H1 (cell line): ENCODE data around the gene TAX1BP3. TPM values are rescaled to one million over a fixed set of nuclear protein-coding genes. Genes with fewer than 3 reads are reported as not detected.
A peak's percentile ranks its signal among the peaks of the same experiment; 100 is the strongest.

ENCODE experiments used
- CTCF ChIA-PET: fragments of 300-600 bp; sonication (Branson Sonifier 250); formaldehyde crosslinking; loops from one replicate; lab custom pipeline; 2021; ENCODE audit not compliant: partially characterized antibody; lab: Charles Lee
- POLR2A ChIA-PET: fragments of 300-600 bp; sonication (Branson Sonifier 250); formaldehyde crosslinking; loops from one replicate; lab custom pipeline; 2021; ENCODE audit warnings: inconsistent platforms; ENCODE audit not compliant: partially characterized antibody; lab: Charles Lee
- DNase-seq, 2 experiments: peaks; one replicate each; pipeline versions ENCODE4 v3.0.0 to v3.0.0-alpha.2; 2010 to 2022; ENCODE audit warnings: low spot score in 2 of 2, low read depth in 1 of 2, mixed read lengths in 1 of 2
- FAIRE-seq: peaks from 2 replicates; lab custom pipeline; 2011; peaks lifted over from hg19 to GRCh38; lab: Jason Lieb, UNC
- H2AFZ ChIP-seq: 2 replicates; pipeline ENCODE4 v1.8.1; 2012; ENCODE audit warnings: low read length, inconsistent platforms
- H2AK5ac ChIP-seq: 2 replicates; pipeline ENCODE4 v1.6.1; 2013; ENCODE audit warnings: low read depth, low read length
- H2BK120ac ChIP-seq: replicated peaks from 2 replicates; pipeline ENCODE3; 2013; ENCODE audit warnings: low read depth, low read length, inconsistent platforms
- H2BK12ac ChIP-seq: 2 replicates; pipeline ENCODE4 v1.6.1; 2013; ENCODE audit warnings: low read depth, low read length
- H2BK15ac ChIP-seq: 2 replicates; pipeline ENCODE4 v1.6.1; 2013; ENCODE audit warnings: low read length
- H2BK20ac ChIP-seq: 2 replicates; pipeline ENCODE4 v1.6.1; 2013; ENCODE audit warnings: low read length
- H2BK5ac ChIP-seq: 2 replicates; pipeline ENCODE4 v1.6.1; 2013; ENCODE audit warnings: low read depth, low read length
- H3K14ac ChIP-seq: 2 replicates; pipeline ENCODE4 v1.6.1; 2013; ENCODE audit warnings: inconsistent platforms; ENCODE audit not compliant: insufficient read length
- H3K18ac ChIP-seq: 2 replicates; pipeline ENCODE4 v1.6.1; 2013; ENCODE audit warnings: low read length; ENCODE audit errors: extremely low read depth
- H3K23ac ChIP-seq: 2 replicates; pipeline ENCODE4 v1.6.1; 2013; ENCODE audit warnings: inconsistent platforms; ENCODE audit not compliant: insufficient read length
- H3K23me2 ChIP-seq: 2 replicates; pipeline ENCODE4 v1.6.1; 2013; ENCODE audit warnings: low read depth, low read length
- H3K27ac ChIP-seq: 2 replicates; pipeline ENCODE4 v1.6.1; 2011; ENCODE audit warnings: low read depth, low read length, inconsistent platforms
- H3K27me3 ChIP-seq, 4 experiments: replicated peaks in 1 of 4; 1 replicate in 1 of 4; 2 replicates in 3 of 4; pipeline versions ENCODE4 v1.6.1 to v1.8.1; 2011 to 2013; ENCODE audit warnings: low read length in 3 of 4, mild to moderate bottlenecking in 3 of 4, inconsistent platforms in 2 of 4, mixed read lengths in 2 of 4, moderate library complexity in 1 of 4; ENCODE audit not compliant: control insufficient read depth in 3 of 4, insufficient read depth in 3 of 4; ENCODE audit errors: extremely low read depth in 1 of 4
- H3K36me3 ChIP-seq, 4 experiments: 2 replicates each; pipeline versions ENCODE4 v1.6.1 to v1.8.1; 2011 to 2013; ENCODE audit warnings: mild to moderate bottlenecking in 4 of 4, low read length in 3 of 4, moderate library complexity in 2 of 4, control low read depth in 1 of 4, inconsistent platforms in 1 of 4; ENCODE audit not compliant: insufficient read depth in 4 of 4, control insufficient read depth in 2 of 4
- H3K4ac ChIP-seq: replicated peaks from 2 replicates; pipeline ENCODE3; 2013; ENCODE audit warnings: low read length, low read depth, mixed read lengths, inconsistent platforms; ENCODE audit not compliant: insufficient read length
- H3K4me1 ChIP-seq, 4 experiments: replicated peaks in 1 of 4; 1 replicate in 1 of 4; 2 replicates in 3 of 4; pipeline versions ENCODE4 v1.6.1 to v1.8.1; 2011 to 2013; ENCODE audit warnings: low read length in 3 of 4, inconsistent platforms in 2 of 4, mixed read lengths in 1 of 4; ENCODE audit not compliant: insufficient read depth in 4 of 4, control insufficient read depth in 3 of 4
- H3K4me2 ChIP-seq, 2 experiments: 2 replicates each; pipeline versions ENCODE4 v1.6.1 to v1.8.1; 2011 to 2013; ENCODE audit warnings: low read depth in 2 of 2, low read length in 2 of 2, control low read depth in 1 of 2, inconsistent platforms in 1 of 2, mild to moderate bottlenecking in 1 of 2; ENCODE audit not compliant: insufficient read depth in 1 of 2
- H3K4me3 ChIP-seq, 4 experiments: fragments of 200-600, 300-600 bp in 1 of 4; sonication (generic), shearing (Covaris generic), sonication (Bioruptor Twin) in 1 of 4; 2 replicates each; pipeline versions ENCODE4 v1.5.1 to v1.8.1; 2011 to 2016; ENCODE audit warnings: low read length in 4 of 4, low read depth in 3 of 4, control low read depth in 2 of 4, inconsistent platforms in 2 of 4, mild to moderate bottlenecking in 2 of 4, mixed read lengths in 1 of 4, moderate library complexity in 1 of 4; ENCODE audit not compliant: insufficient read depth in 2 of 4; ENCODE audit errors: extremely low read depth in 1 of 4
- H3K56ac ChIP-seq: replicated peaks from 2 replicates; pipeline ENCODE3; 2013; ENCODE audit warnings: low read depth, mild to moderate bottlenecking, mixed read lengths, low read length, inconsistent platforms; ENCODE audit not compliant: insufficient read length
- H3K79me1 ChIP-seq: 2 replicates; pipeline ENCODE4 v1.6.1; 2013; ENCODE audit warnings: low read depth, low read length, control low read depth
- H3K79me2 ChIP-seq, 2 experiments: 2 replicates each; pipeline versions ENCODE4 v1.6.1 to v1.8.1; 2012 to 2013; ENCODE audit warnings: low read length in 2 of 2, mild to moderate bottlenecking in 2 of 2, inconsistent platforms in 1 of 2; ENCODE audit not compliant: insufficient read depth in 2 of 2, control insufficient read depth in 1 of 2
- H3K9ac ChIP-seq, 4 experiments: replicated peaks in 1 of 4; 1 replicate in 1 of 4; 2 replicates in 3 of 4; pipeline versions ENCODE4 v1.6.1 to v1.8.1; 2011 to 2013; ENCODE audit warnings: low read depth in 3 of 4, low read length in 3 of 4, control low read depth in 2 of 4, mild to moderate bottlenecking in 2 of 4, moderate library complexity in 2 of 4, inconsistent platforms in 1 of 4; ENCODE audit errors: extremely low read depth in 1 of 4
- H3K9me3 ChIP-seq, 2 experiments: 2 replicates each; pipeline versions ENCODE4 v1.6.1 to v1.8.1; 2012 to 2013; ENCODE audit warnings: mild to moderate bottlenecking in 2 of 2, moderate library complexity in 2 of 2, control low read depth in 1 of 2, inconsistent platforms in 1 of 2, low read depth in 1 of 2, low read length in 1 of 2, mixed read lengths in 1 of 2; ENCODE audit not compliant: insufficient read depth in 2 of 2
- H4K20me1 ChIP-seq, 2 experiments: replicated peaks in 1 of 2; 2 replicates each; pipeline versions ENCODE3 to v1.8.1; 2011 to 2013; ENCODE audit warnings: inconsistent platforms in 2 of 2, low read length in 2 of 2, mild to moderate bottlenecking in 1 of 2; ENCODE audit not compliant: insufficient read depth in 2 of 2, control insufficient read depth in 1 of 2
- H4K5ac ChIP-seq: 2 replicates; pipeline ENCODE4 v1.6.1; 2013; ENCODE audit warnings: low read length, low read depth, mixed read lengths, inconsistent platforms; ENCODE audit not compliant: insufficient read length
- H4K8ac ChIP-seq: 2 replicates; pipeline ENCODE4 v1.8.0; 2013; ENCODE audit warnings: mild to moderate bottlenecking, moderate library complexity, low read length, inconsistent platforms; ENCODE audit not compliant: insufficient read depth; ENCODE audit errors: extremely low read depth
- H4K91ac ChIP-seq: replicated peaks from 2 replicates; pipeline ENCODE3; 2013; ENCODE audit warnings: low read length, mixed read lengths, inconsistent platforms; ENCODE audit not compliant: insufficient read length
- SP1 ChIP-seq: IDR thresholded peaks from 2 replicates; pipeline ENCODE4 v1.6.1; 2011; ENCODE audit warnings: low read depth, low read length
- WGBS, 2 experiments: shearing (Covaris generic) in 1 of 2; methylation state at CpG; one replicate each; pipeline versions ENCODE4 v1.1.6 to v1.1.7; 2013 to 2015; ENCODE audit warnings: low lambda C conversion rate in 2 of 2, mixed read lengths in 2 of 2, inconsistent platforms in 1 of 2, low coverage in 1 of 2, missing lambda C conversion rate in 1 of 2; ENCODE audit not compliant: insufficient replicate concordance in 2 of 2, insufficient coverage in 1 of 2, insufficient read length in 1 of 2; ENCODE audit errors: extremely low coverage in 1 of 2, missing lambda C conversion rate in 1 of 2; 5-methylcytosine and 5-hydroxymethylcytosine counted together
- polyA plus RNA-seq, 7 experiments: library from polyadenylated mRNA; depleted of rRNA in 3 of 7; stranded (reverse) in 5 of 7; unstranded in 2 of 7; fragments of >200 nt in 5 of 7; fragments of 200-250 nt in 2 of 7; gene quantifications; 1 replicate in 5 of 7; 2 replicates in 1 of 7; 4 replicates in 1 of 7; pipeline versions ENCODE4 v1.2.1 to v1.2.3, GENCODE V29; 2011 to 2013; ENCODE audit warnings: missing spikeins in 2 of 7, mixed read lengths in 2 of 7
- total RNA-seq: library from RNA; stranded (reverse); fragmentation: NEBNext Ultra II Directional; extraction: Animal tissue kit (Norgen Biotek cat#: 25700); gene quantifications from 2 replicates; pipeline ENCODE4 v1.2.1, GENCODE V29; 2021
- TF ChIP-seq, protein P1 (sequence below), 3 experiments: IDR thresholded peaks; 1 replicate in 2 of 3; 2 replicates in 1 of 3; pipeline versions ENCODE4 v1.5.1 to v1.6.1; 2011; ENCODE audit warnings: low read length in 3 of 3, mild to moderate bottlenecking in 3 of 3, inconsistent platforms in 2 of 3, low read depth in 1 of 3, moderate library complexity in 1 of 3; ENCODE audit not compliant: insufficient read depth in 1 of 3; ENCODE audit errors: control extremely low read depth in 1 of 3

The TAX1BP3 gene
- total and polyA plus RNA-seq, 2 of the 8 experiments (the other 6 are each of a cell fraction or from before 2014, with no cell fraction given): 65.3 to 81.8 TPM

DNA sequence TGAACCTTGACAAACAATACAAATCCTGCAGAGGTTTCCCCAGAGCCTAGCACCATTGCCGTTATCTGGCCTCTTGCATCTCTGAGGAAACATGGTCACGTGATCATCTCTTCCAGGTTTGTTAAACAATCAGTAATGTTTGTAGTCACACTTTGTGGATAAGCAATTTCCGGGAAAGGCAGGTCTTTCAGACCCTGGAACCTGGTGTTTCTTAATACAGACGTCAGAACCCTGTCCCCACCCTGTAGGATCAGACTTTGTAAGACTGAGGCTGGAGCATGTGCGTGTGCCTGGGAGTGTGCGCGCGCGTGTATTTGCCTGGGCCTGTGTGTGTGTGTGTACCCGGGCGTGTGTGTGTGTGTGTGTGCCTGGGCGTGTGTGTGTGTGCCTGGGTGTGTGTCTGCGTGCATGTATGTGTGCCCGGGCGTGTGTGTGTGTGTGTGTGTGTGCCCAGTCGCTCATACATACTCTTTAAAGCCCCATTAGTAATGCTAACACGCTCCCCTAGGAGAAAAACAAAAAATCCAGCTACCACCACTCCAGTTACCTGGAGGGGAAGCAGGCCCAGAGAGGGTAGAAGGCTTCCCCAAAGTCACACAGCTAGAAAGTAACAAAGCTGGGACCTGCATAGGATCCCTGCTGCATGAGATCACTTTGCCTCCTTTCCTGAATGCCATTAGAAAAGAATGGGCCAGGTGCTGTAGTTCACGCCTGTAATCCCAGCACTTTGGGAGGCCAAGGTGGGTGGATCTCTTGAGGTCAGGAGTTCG lies 26.5 kb downstream of the TAX1BP3 start:
- Histone ChIP-seq H4K8ac (no peak overlapping the region), H3K79me1 (no peaks in the 10 kb centered on the region; the same call in 1 of the 2 replicates), H2AFZ (no peak overlapping the region), H3K4me3 (no peak overlapping the region), H2AK5ac (no peak overlapping the region), H3K4ac (no peak overlapping the region), H2BK12ac (peak overlapping the region; percentile 27; the same call in 1 of the 2 replicates), H3K23me2 (peaks cover 3% of the 10 kb centered on the region; the same call in 1 of the 2 replicates), H3K23ac (no peak overlapping the region), H3K27me3 (no peaks in the 10 kb centered on the region), H3K14ac (no peak overlapping the region), H3K9ac (no peak overlapping the region), H3K36me3 (peaks cover 3 to 8% (median 3%) of the 10 kb centered on the region in 4 experiments; a peak in 5 of 8 replicates), H4K20me1 (peaks cover 0 to 5% of the 10 kb centered on the region in 2 experiments), H3K4me2 (no peak overlapping the region; a peak in 1 of 4 replicates), H4K91ac (no peak overlapping the region), H3K9me3 (no peaks in the 10 kb centered on the region), H2BK5ac (no peak overlapping the region), H4K5ac (no peak overlapping the region), H3K4me1 (peaks cover 0 to 8% (median 4%) of the 10 kb centered on the region in 4 experiments; a peak in 3 of 7 replicates), H3K56ac (no peak overlapping the region), H3K18ac (no peak overlapping the region), H3K27ac (no peak overlapping the region), H2BK20ac (no peak overlapping the region), H2BK15ac (no peak overlapping the region), H2BK120ac (no peak overlapping the region), H3K79me2 (no peaks in the 10 kb centered on the region; a peak in 1 of 4 replicates)
- ChIA-PET CTCF (interaction anchor here (0.8 to 1.1 kb wide), 3 partner anchors 10 to 604 kb away, joined by 3 read pairs; no protein-coding TSS in a partner anchor), POLR2A (interaction anchor here (1.3 to 3.5 kb wide), 4 partner anchors 11 to 16 kb away, joined by 3 to 16 read pairs (median 6); no protein-coding TSS in a partner anchor)
- 86% methylated on average over 10 of the region's 19 CpGs; no CpG with 5 or more reads in 1 of the 2 experiments for WGBS, 2 experiments
- DNase-seq (no peak), FAIRE-seq (no peak)
- TF ChIP-seq SP1: no peak
- TF ChIP-seq, protein P1, sequence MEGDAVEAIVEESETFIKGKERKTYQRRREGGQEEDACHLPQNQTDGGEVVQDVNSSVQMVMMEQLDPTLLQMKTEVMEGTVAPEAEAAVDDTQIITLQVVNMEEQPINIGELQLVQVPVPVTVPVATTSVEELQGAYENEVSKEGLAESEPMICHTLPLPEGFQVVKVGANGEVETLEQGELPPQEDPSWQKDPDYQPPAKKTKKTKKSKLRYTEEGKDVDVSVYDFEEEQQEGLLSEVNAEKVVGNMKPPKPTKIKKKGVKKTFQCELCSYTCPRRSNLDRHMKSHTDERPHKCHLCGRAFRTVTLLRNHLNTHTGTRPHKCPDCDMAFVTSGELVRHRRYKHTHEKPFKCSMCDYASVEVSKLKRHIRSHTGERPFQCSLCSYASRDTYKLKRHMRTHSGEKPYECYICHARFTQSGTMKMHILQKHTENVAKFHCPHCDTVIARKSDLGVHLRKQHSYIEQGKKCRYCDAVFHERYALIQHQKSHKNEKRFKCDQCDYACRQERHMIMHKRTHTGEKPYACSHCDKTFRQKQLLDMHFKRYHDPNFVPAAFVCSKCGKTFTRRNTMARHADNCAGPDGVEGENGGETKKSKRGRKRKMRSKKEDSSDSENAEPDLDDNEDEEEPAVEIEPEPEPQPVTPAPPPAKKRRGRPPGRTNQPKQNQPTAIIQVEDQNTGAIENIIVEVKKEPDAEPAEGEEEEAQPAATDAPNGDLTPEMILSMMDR (IDR thresholded peaks at IDR 0.05; ENCODE audit: control extremely low read depth in 1 of 3, insufficient read depth in 1 of 3, low read depth in 1 of 3, low read length in 3 of 3): no peak
